Measurements from ENCODE around the gene NGEF.

NGEF gene

DNA sequence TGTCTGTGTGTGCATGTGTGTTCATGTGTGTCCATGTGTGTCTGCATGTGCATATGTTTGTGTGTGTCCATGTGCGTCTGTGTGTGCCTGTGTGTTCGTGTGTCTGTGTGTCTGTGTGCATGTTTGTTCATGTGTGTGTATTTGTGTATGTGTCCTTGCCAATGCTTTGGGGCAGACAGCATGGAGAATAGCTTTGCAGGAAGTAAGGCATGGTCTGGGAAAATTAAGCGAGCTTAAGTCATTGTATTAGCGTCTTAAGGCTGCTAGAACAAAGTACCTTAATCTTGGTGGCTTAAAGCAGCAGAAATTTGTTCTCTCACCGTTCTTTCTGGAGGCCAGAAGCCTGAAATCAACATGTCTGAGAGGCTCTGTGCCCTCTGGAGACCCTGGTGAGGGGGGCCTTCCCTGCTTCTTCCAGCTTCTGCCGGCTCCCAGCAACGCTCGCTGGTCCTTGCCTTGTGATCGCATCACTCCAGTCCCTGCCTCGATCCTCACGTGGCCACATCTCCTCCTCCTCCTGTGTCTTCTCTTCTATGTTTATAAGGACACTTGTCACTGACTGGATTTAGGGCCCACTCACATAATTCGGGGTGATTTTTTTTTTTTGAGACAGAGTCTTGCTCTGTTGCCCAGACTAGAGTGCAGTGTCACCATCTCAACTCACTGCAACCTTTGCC is 23.2 kb upstream of the NGEF start:
- no peak overlapping the region for H3K4me3 ChIP-seq (ENCODE audit: low read depth, low read length)
- DNase-seq (ENCODE audit: low read depth): no peak
- in situ Hi-C loops (cut with HindIII; ENCODE audit: low sequenced_read_pairs): no loop called here
- TF ChIP-seq, protein P1, sequence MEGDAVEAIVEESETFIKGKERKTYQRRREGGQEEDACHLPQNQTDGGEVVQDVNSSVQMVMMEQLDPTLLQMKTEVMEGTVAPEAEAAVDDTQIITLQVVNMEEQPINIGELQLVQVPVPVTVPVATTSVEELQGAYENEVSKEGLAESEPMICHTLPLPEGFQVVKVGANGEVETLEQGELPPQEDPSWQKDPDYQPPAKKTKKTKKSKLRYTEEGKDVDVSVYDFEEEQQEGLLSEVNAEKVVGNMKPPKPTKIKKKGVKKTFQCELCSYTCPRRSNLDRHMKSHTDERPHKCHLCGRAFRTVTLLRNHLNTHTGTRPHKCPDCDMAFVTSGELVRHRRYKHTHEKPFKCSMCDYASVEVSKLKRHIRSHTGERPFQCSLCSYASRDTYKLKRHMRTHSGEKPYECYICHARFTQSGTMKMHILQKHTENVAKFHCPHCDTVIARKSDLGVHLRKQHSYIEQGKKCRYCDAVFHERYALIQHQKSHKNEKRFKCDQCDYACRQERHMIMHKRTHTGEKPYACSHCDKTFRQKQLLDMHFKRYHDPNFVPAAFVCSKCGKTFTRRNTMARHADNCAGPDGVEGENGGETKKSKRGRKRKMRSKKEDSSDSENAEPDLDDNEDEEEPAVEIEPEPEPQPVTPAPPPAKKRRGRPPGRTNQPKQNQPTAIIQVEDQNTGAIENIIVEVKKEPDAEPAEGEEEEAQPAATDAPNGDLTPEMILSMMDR (IDR thresholded peaks at IDR 0.05; ENCODE audit: low read depth, low read length, missing control alignments): no peak

DNA sequence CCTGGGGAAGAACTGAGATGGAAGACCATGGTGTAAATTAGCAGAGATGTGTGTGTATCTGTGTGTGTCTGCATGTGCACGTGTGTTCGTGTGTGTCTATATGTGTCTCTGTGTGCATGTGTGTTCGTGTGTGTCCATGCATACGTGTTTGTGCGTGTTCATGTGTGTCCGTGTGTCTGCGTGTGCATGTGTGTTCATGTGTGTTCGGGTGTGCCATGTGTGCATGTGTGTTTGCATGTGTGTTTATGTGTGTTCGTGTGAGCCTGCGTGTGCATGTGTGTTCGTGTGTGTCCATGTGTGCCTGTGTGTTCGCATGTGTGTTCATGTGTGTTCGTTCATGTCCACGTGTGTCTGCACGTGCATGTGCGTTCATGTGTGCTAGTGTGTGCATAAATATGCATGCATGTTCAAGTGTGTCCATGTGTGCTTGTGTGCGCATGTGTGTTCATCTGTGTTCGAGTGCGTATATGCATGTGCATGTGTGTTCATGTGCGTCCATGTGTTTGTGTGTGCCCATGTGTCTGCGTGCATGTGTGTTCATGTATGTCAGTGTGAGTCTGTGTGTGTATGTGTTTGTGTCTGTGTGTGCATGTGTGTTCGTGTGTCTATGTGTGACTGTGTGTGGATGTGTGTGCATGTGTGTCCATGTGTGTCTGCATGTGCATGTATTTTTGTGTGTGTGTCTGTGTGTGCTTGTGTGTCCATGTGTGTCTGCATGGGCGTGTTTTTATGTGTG is 22.5 kb upstream of the NGEF start:
- no peak overlapping the region for H3K4me3 ChIP-seq (ENCODE audit: low read depth, low read length)
- no peak for DNase-seq (ENCODE audit: low read depth)
- TF ChIP-seq, protein P1 (IDR thresholded peaks at IDR 0.05; ENCODE audit: low read depth, low read length, missing control alignments): no peak
- in situ Hi-C loops (cut with HindIII; ENCODE audit: low sequenced_read_pairs): no loop called here

DNA sequence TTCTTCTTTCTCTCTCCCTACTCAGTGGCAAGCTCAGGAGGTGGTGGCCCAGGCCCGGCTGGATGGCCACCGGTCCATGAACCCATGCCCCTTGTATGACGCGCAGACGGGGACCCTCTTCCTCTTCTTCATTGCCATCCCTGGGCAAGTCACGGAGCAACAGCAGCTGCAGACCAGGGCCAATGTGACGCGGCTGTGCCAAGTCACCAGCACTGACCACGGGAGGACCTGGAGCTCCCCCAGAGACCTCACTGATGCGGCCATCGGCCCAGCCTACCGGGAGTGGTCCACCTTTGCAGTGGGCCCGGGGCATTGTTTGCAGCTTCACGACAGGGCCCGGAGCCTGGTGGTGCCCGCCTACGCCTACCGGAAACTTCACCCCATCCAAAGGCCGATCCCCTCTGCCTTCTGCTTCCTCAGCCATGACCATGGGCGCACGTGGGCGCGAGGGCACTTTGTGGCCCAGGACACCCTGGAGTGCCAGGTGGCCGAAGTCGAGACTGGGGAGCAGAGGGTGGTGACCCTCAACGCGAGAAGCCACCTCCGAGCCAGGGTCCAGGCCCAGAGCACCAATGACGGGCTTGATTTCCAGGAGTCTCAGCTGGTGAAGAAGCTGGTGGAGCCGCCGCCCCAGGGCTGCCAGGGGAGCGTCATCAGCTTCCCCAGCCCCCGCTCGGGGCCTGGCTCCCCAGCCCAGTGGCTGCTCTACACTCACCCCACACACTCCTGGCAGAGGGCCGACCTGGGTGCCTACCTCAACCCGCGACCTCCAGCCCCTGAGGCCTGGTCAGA is 21.2 kb upstream of the NGEF start:
- no peak for DNase-seq (ENCODE audit: low read depth)
- in situ Hi-C loops (cut with HindIII; ENCODE audit: low sequenced_read_pairs): no loop called here

DNA sequence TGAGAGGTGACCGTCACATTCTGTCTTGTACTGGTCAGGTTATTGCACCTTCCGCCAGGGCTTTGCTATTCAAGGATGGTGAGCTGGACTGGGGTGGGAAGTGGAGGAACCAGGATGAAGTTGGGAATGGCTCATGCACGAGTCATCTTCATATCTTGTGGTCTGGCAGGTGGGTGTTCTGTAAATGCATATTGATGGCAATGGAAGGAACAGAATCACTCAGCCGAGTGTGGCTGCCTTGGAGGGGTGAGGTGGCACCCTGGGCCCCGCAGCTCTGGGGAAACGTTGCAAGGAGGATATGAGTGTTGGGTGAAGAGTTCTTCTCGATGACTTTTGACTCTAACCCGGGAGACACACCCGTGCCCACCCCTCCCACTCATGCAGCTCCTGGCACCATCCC is 20.6 kb upstream of the NGEF start:
- DNase-seq (ENCODE audit: low read depth): no peak
- H3K4me3 ChIP-seq (ENCODE audit: low read depth, low read length): no peak overlapping the region
- TF ChIP-seq, protein P1 (IDR thresholded peaks at IDR 0.05; ENCODE audit: low read depth, low read length, missing control alignments): no peak
- in situ Hi-C loops (cut with HindIII; ENCODE audit: low sequenced_read_pairs): no loop called here

More for the DNA sequence above, 21.2 kb upstream of the NGEF start:
- H3K4me3 ChIP-seq (ENCODE audit: low read depth, low read length): no peak overlapping the region
- TF ChIP-seq, protein P1 (IDR thresholded peaks at IDR 0.05; ENCODE audit: low read depth, low read length, missing control alignments): no peak

DNA sequence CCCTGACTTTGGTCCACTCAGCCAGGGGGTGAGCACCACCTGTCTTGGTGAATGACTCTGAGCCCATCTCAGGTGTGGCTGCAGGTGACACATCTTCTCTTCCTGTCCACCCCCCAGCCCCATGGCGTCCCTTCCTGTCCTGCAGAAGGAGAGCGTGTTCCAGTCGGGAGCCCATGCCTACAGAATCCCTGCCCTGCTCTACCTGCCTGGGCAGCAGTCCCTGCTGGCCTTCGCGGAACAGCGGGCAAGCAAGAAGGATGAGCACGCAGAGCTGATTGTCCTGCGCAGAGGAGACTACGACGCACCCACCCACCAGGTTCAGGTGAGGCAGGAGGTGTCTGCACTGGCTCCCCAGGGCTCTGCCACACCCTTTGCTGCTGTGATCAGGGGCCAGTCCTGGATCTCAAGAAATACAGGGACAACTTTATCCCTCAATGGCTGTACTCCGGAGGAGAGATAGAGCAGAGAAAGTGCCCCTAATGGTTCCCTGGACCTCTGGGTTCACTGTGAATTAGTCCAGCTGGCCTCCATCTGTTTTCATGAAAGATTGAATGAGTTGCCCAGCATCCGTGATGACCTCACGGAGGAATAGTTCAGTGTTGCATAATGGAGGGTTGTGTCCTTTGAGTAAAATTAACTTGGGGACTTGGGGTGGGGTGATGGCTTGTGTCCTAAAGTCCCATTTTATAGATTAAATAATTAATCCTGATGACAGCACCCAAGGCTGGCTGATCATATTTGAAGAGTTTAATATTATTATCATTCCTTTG is 19.7 kb upstream of the NGEF start, which contains the start of gene NEU2:
NEU2 (plus strand) TSS at position 122 of the 770 bp plus-strand sequence; CDS start at position 122, 0 bp downstream.
- DNase-seq (ENCODE audit: low read depth): no peak
- in situ Hi-C loops (cut with HindIII; ENCODE audit: low sequenced_read_pairs): no loop called here
- H3K4me3 ChIP-seq (ENCODE audit: low read depth, low read length): no peak within 1 kb of the TSS
- TF ChIP-seq, protein P1 (IDR thresholded peaks at IDR 0.05; ENCODE audit: low read depth, low read length, missing control alignments): no peak
